BE2C (cell line): ENCODE measurements around the gene CLDN2.

Experiments used
- DNase-seq: peaks from one replicate; pipeline ENCODE4 v3.0.0-alpha.2; 2020
- H3K27me3 ChIP-seq: fragments of 250-450 bp; sonication (Bioruptor Pico); 2 replicates; pipeline ENCODE4 v1.5.1; 2020; ENCODE audit warnings: mild to moderate bottlenecking
- H3K36me3 ChIP-seq: fragments of 250-450 bp; sonication (Bioruptor Pico); 2 replicates; pipeline ENCODE4 v1.5.1; 2020; ENCODE audit warnings: mild to moderate bottlenecking
- H3K4me1 ChIP-seq: fragments of 250-450 bp; sonication (Bioruptor Pico); 2 replicates; pipeline ENCODE4 v1.5.1; 2020
- H3K4me3 ChIP-seq: 2 replicates; pipeline ENCODE4 v1.5.1; 2011; ENCODE audit warnings: low read depth, low read length
- H3K9me3 ChIP-seq: fragments of 250-450 bp; sonication (Bioruptor Pico); 2 replicates; pipeline ENCODE4 v1.5.1; 2020
- TF ChIP-seq, protein P1 (sequence below): IDR thresholded peaks from 2 replicates; pipeline ENCODE4 v1.5.1; 2012; ENCODE audit warnings: mild to moderate bottlenecking, low read depth, low read length

Gene CLDN2

DNA sequence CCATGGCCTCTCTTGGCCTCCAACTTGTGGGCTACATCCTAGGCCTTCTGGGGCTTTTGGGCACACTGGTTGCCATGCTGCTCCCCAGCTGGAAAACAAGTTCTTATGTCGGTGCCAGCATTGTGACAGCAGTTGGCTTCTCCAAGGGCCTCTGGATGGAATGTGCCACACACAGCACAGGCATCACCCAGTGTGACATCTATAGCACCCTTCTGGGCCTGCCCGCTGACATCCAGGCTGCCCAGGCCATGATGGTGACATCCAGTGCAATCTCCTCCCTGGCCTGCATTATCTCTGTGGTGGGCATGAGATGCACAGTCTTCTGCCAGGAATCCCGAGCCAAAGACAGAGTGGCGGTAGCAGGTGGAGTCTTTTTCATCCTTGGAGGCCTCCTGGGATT lies 8.0 kb downstream of the CLDN2 start:
- no peaks in the 10 kb centered on the region for H3K36me3 ChIP-seq
- TF ChIP-seq, protein P1, sequence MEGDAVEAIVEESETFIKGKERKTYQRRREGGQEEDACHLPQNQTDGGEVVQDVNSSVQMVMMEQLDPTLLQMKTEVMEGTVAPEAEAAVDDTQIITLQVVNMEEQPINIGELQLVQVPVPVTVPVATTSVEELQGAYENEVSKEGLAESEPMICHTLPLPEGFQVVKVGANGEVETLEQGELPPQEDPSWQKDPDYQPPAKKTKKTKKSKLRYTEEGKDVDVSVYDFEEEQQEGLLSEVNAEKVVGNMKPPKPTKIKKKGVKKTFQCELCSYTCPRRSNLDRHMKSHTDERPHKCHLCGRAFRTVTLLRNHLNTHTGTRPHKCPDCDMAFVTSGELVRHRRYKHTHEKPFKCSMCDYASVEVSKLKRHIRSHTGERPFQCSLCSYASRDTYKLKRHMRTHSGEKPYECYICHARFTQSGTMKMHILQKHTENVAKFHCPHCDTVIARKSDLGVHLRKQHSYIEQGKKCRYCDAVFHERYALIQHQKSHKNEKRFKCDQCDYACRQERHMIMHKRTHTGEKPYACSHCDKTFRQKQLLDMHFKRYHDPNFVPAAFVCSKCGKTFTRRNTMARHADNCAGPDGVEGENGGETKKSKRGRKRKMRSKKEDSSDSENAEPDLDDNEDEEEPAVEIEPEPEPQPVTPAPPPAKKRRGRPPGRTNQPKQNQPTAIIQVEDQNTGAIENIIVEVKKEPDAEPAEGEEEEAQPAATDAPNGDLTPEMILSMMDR, result no peak
- H3K4me3 ChIP-seq, result no peak overlapping the region
- no peak for DNase-seq
- H3K27me3 ChIP-seq, result no peaks in the 10 kb centered on the region
- no peaks in the 10 kb centered on the region for H3K4me1 ChIP-seq
- no peaks in the 10 kb centered on the region for H3K9me3 ChIP-seq

DNA sequence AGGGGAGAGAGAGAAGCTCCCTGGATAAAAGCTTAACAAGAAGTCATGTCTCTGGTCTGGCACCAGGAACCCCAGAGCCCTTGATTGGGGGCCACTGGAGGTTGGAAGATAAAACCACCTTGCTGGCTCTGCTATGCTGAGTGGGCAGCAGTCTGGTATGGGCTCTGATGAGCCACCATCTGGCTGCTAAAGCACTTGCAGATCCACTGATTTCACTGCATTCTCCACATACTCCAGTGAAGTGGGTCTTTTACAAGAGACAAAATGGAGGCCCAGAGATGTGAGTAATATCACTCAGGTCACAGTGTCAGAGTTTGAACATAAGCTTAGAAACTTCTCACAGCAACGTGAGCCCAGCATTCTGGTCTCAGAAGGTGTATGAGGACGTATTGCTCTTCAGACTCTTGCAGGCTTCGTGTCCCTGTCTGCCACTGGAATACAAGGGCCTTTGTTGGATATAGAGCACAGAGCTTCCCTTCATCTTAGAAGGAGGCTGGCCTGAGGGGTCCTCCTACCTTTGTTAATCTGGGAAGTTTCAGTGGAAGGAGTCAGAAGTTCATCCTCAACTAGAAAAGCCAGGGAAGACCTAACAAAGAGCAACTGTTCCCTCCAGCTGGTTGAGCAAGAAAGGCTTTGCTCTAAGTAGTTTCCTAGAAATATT lies 11.8 kb downstream of the CLDN2 start:
- H3K9me3 ChIP-seq, result no peaks in the 10 kb centered on the region
- H3K36me3 ChIP-seq, result no peaks in the 10 kb centered on the region
- H3K4me1 ChIP-seq, result no peaks in the 10 kb centered on the region
- TF ChIP-seq, protein P1, result no peak
- H3K4me3 ChIP-seq, result no peak overlapping the region
- no peaks in the 10 kb centered on the region for H3K27me3 ChIP-seq
- no peak for DNase-seq

DNA sequence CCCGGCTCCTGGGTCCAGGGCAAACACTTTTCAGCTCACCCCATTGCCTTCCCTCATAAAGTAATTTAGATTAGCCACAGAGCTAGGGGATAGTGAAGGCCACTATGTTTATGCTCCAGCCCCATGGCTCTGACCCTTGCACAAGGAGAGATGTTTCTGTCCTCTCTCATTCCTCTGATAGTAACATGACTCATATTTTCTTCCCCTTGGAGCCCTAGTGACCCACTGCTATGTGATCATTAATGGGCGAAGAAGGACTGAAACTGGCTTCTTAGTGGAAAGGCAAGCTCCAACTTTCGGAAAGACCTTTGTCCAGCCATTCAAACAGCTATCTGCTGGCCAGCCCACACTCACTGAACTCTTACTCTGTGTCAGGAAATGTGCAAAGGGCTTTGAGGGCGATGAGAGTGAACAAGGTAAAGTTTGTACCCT lies 12.3 kb downstream of the CLDN2 start:
- Histone ChIP-seq H3K4me3 (no peak overlapping the region), H3K9me3 (no peaks in the 10 kb centered on the region), H3K27me3 (no peaks in the 10 kb centered on the region), H3K36me3 (no peaks in the 10 kb centered on the region), H3K4me1 (no peaks in the 10 kb centered on the region)
- no peak for DNase-seq
- TF ChIP-seq, protein P1, result no peak

DNA sequence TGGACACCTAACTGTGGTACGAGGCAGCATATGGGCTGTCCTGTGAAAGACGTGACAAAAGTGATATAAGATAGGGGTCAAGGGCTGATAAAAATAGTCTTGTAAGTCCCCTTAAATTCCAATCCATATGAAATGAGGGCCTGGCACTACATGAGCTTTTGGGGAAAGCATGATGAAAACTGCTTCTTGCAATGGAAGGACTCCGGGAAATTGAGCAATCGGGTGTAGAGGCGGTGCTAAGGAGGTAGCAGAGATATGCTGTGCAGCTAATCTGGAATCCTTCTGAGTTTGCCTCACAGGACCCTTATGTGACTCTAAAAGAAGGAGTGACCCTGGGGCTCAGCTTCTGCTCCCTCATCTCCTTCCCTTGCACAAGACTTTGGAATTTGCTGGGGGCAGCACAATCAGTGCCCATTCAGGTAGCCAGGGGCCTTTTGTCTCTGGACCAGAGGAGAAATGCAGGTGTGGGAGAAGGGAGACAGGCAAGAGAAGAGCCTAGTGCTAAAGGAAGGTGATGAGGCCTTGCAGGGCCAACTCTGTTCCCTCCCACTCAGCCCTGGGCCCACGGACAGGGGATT lies 12.8 kb downstream of the CLDN2 start:
- no peaks in the 10 kb centered on the region for H3K9me3 ChIP-seq
- no peaks in the 10 kb centered on the region for H3K27me3 ChIP-seq
- no peaks in the 10 kb centered on the region for H3K36me3 ChIP-seq
- TF ChIP-seq, protein P1, result no peak
- no peak for DNase-seq
- H3K4me3 ChIP-seq, result no peak overlapping the region
- H3K4me1 ChIP-seq, result no peaks in the 10 kb centered on the region

DNA sequence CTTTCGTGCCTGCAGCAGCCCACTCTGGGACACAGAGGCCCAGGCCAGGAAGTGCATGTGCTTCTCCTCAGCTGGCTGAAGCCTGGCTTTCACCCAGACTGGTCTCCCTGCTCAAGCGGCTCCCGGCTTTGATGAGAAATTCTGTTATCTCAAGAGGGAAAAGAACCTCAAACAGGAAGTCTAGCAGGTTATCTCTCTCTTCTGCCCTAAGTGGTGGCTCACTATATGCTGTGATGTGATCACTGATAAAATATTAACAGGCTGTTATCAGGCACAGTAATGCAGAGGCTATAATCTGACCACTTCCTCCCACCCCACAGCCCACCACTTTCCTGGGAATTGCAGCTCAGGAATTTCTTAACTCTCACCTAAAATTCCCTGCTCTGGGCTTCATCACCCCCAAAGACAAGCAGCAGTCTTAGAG lies 13.3 kb downstream of the CLDN2 start:
- no peak overlapping the region for H3K4me3 ChIP-seq
- no peaks in the 10 kb centered on the region for H3K36me3 ChIP-seq
- TF ChIP-seq, protein P1, result no peak
- no peaks in the 10 kb centered on the region for H3K27me3 ChIP-seq
- no peaks in the 10 kb centered on the region for H3K9me3 ChIP-seq
- H3K4me1 ChIP-seq, result no peaks in the 10 kb centered on the region
- DNase-seq, result no peak

DNA sequence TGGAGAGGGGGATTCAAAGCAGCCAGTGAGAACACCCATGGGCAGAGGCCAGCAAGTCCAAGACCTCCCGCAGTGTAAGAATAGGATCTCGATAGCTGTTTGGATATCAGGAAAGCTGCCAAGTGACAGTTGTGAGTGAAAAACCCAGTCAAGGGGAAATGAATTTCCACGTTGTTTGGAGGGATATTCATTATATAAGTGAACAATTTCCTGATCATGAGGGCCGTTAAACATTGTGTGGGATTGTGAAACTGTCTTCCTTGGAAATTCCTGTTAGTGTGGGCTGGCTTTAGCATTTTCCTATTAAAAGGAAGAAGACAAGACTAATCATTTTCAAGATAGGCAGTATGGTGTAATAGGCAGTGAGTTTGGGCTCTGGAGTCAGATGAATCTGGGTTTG lies 15.0 kb downstream of the CLDN2 start:
- no peaks in the 10 kb centered on the region for H3K27me3 ChIP-seq
- no peaks in the 10 kb centered on the region for H3K9me3 ChIP-seq
- no peak overlapping the region for H3K4me3 ChIP-seq
- no peaks in the 10 kb centered on the region for H3K4me1 ChIP-seq
- DNase-seq, result no peak
- TF ChIP-seq, protein P1, result no peak
- H3K36me3 ChIP-seq, result no peaks in the 10 kb centered on the region
